Measurements from ENCODE around the gene LSM12. TPM values are rescaled to one million over a fixed set of nuclear protein-coding genes. Genes with fewer than 3 reads are reported as not detected.

Gene LSM12
- total RNA-seq, 4 donors from 2014 or later = 41.6 to 79.0 (median 56.5) TPM

- H3K36me3 ChIP-seq = peaks cover 0 to 68% of the 10 kb centered on the region in 2 donors
- in situ Hi-C loops (cut with MboI; ENCODE audit: low sequenced_read_pairs in 4 of 4) = no loop called here
- peak overlapping the region in 3 of 4 donors; percentile 14 to 67 (median 42) for H3K27ac ChIP-seq
- H3K27me3 ChIP-seq = no peaks in the 10 kb centered on the region
- DNase-seq = no peak
- no peak for ATAC-seq
- H3K9me3 ChIP-seq = no peaks in the 10 kb centered on the region
- TF ChIP-seq POLR2A (IDR thresholded peaks at IDR 0.05) = no peak
- TF ChIP-seq, protein P1, sequence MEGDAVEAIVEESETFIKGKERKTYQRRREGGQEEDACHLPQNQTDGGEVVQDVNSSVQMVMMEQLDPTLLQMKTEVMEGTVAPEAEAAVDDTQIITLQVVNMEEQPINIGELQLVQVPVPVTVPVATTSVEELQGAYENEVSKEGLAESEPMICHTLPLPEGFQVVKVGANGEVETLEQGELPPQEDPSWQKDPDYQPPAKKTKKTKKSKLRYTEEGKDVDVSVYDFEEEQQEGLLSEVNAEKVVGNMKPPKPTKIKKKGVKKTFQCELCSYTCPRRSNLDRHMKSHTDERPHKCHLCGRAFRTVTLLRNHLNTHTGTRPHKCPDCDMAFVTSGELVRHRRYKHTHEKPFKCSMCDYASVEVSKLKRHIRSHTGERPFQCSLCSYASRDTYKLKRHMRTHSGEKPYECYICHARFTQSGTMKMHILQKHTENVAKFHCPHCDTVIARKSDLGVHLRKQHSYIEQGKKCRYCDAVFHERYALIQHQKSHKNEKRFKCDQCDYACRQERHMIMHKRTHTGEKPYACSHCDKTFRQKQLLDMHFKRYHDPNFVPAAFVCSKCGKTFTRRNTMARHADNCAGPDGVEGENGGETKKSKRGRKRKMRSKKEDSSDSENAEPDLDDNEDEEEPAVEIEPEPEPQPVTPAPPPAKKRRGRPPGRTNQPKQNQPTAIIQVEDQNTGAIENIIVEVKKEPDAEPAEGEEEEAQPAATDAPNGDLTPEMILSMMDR (IDR thresholded peaks at IDR 0.05 in 4 of 5, conservative IDR thresholded peaks at IDR 0.05 in 1 of 5) = no peak
- intact Hi-C loops (cut with DNase I; ENCODE audit: low total_unique reads) = no loop called here
- no peak overlapping the region for H3K4me3 ChIP-seq
- peaks cover 14 to 18% of the 10 kb centered on the region in 2 donors for H3K4me1 ChIP-seq
These were observed 11.1 kb upstream of the LSM12 start for GRCh38 chr17:44077595-44077909.

DNA sequence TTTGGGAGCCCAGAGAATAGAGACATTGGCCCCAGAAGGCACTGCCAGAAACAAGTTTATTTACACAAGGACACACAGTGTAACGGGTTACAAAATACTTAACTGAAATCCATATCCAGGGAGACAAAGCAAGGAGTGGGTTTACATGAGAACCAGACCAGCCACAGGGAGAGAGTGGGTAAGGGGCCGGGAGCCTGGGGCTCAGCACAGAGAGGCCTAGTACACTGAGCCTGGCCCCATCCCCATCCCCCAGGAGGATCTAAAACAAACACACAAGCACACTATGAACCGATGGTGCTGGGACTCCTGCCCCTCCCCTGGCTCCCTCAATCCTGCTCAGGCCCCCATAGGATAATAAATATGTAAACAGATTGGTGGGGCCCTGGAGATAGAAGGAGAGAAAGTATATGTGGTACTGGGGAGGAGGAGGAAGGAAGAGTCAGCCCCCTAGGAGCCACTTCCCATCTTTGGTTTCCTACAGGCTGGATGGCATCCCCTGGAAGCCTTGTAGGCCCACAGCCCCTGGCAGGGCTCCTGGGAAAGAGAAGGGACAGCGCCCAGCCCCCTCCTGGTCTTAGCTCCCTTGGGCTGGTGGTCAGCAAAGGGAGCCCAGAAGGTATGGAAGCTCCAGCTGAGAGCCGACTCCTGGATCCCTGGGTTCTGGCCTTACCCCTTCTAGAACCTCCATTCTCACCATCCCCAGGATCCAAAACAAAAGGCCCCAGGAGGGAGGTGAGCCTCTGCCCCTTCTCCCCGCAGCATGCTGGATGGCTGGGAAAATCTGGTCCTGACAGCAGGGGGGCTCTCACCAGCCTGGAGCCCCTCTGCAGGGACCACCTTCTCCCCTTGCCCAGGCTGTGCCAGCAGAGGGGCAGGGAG, 10.5 kb upstream of the LSM12 start:
- in situ Hi-C loops (cut with MboI; ENCODE audit: low sequenced_read_pairs in 4 of 4) = no loop called here
- DNase-seq = no peak
- peak overlapping the region; percentile 14 to 68 (median 54) for H3K27ac ChIP-seq
- peaks cover 0 to 62% of the 10 kb centered on the region in 2 donors for H3K36me3 ChIP-seq
- ATAC-seq = no peak
- no peak overlapping the region for H3K4me3 ChIP-seq
- no peaks in the 10 kb centered on the region for H3K27me3 ChIP-seq
- peaks cover 15 to 19% of the 10 kb centered on the region in 2 donors for H3K4me1 ChIP-seq
- intact Hi-C loops (cut with DNase I; ENCODE audit: low total_unique reads) = no loop called here
- TF ChIP-seq, protein P1 (IDR thresholded peaks at IDR 0.05 in 4 of 5, conservative IDR thresholded peaks at IDR 0.05 in 1 of 5) = no peak
- TF ChIP-seq POLR2A (IDR thresholded peaks at IDR 0.05) = no peak
- no peaks in the 10 kb centered on the region for H3K9me3 ChIP-seq

DNA sequence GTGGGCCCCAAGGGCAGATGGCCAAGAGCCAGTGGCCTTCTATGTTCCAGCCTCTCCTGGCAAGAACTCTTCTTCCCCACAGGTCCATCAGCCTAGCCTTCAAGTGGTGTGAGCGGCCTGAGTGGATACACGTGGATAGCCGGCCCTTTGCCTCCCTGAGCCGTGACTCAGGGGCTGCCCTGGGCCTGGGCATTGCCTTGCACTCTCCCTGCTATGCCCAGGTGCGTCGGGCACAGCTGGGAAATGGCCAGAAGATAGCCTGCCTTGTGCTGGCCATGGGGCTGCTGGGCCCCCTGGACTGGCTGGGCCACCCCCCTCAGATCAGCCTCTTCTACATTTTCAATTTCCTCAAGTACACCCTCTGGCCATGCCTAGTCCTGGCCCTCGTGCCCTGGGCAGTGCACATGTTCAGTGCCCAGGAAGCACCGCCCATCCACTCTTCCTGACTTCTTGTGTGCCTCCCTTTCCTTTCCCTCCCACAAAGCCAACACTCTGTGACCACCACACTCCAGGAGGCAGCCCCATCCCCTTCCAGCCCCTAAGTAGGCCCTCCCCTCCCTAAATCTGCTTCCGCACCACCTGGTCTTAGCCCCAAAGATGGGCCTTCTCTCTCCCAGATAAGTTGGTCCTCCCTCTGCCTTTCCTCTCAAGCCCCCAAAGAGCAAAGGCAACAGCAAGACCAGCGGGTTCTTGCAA, 9.3 kb upstream of the LSM12 start:
- DNase-seq = no peak
- intact Hi-C loops (cut with DNase I; ENCODE audit: low total_unique reads) = no loop called here
- peak overlapping the region; percentile 62 to 96 (median 68) for H3K27ac ChIP-seq
- TF ChIP-seq, protein P1 (IDR thresholded peaks at IDR 0.05 in 4 of 5, conservative IDR thresholded peaks at IDR 0.05 in 1 of 5) = no peak
- no peak for TF ChIP-seq POLR2A (IDR thresholded peaks at IDR 0.05)
- no peaks in the 10 kb centered on the region for H3K9me3 ChIP-seq
- peaks cover 0 to 52% of the 10 kb centered on the region in 2 donors for H3K36me3 ChIP-seq
- no peak overlapping the region for H3K4me3 ChIP-seq
- in situ Hi-C loops (cut with MboI; ENCODE audit: low sequenced_read_pairs in 4 of 4) = no loop called here
- H3K4me1 ChIP-seq = peaks cover 23 to 30% of the 10 kb centered on the region in 2 donors
- H3K27me3 ChIP-seq = no peaks in the 10 kb centered on the region
- ATAC-seq = no peak

GRCh38 chr17:44074911-44075285, 8.4 kb upstream of the LSM12 start:
- Histone ChIP-seq H3K36me3 (peaks cover 0 to 44% of the 10 kb centered on the region in 2 donors), H3K4me1 (peaks cover 27 to 33% of the 10 kb centered on the region in 2 donors), H3K4me3 (no peak overlapping the region), H3K9me3 (no peaks in the 10 kb centered on the region), H3K27me3 (no peaks in the 10 kb centered on the region), H3K27ac (peak overlapping the region; percentile 62 to 96 (median 68))
- in situ Hi-C loops (cut with MboI; ENCODE audit: low sequenced_read_pairs in 4 of 4) (no loop called here), intact Hi-C loops (cut with DNase I; ENCODE audit: low total_unique reads) (loop anchor here (5.0 kb wide), 1 partner anchor 112 kb away; the partner anchor contains the start of gene TMUB2)
- DNase-seq = no peak
- ATAC-seq = no peak
- no peak for TF ChIP-seq POLR2A (IDR thresholded peaks at IDR 0.05)
- TF ChIP-seq, protein P1 (IDR thresholded peaks at IDR 0.05 in 4 of 5, conservative IDR thresholded peaks at IDR 0.05 in 1 of 5) = no peak

All from gastrocnemius medialis (tissue), 4 donors.